ENCODE results near the gene TSKU. TPM values are rescaled to one million over a fixed set of nuclear protein-coding genes. Genes with fewer than 3 reads are reported as not detected.

Gene TSKU
- total and polyA plus RNA-seq, 9 of the 15 experiments (the other 6 are each of a cell fraction or from before 2014, with no cell fraction given) = 0.60 to 11.9 (median 8.4) TPM

GRCh38 chr11:76747153-76747914 lies 35.8 kb upstream of the TSKU start (continued):
- TF ChIP-seq ARID4B (CRISPR knock-in tag; IDR thresholded peaks at IDR 0.05) = no peak
- no peak for TF ChIP-seq NBN (IDR thresholded peaks at IDR 0.05; ENCODE audit: low read depth)
- no peak for TF ChIP-seq ZBTB26 (CRISPR knock-in tag; IDR thresholded peaks at IDR 0.05)
- no peak for TF ChIP-seq GMEB1 (CRISPR knock-in tag; IDR thresholded peaks at IDR 0.05)
- TF ChIP-seq KLF1 (tag; IDR thresholded peaks at IDR 0.05) = no peak
- 0 out of 2 replicates have a peak, but pooled peaks have one; percentile 24 for TF ChIP-seq DPF2 (IDR thresholded peaks at IDR 0.05)
- TF ChIP-seq, protein P1, sequence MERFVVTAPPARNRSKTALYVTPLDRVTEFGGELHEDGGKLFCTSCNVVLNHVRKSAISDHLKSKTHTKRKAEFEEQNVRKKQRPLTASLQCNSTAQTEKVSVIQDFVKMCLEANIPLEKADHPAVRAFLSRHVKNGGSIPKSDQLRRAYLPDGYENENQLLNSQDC (CRISPR knock-in tag; IDR thresholded peaks at IDR 0.05) = no peak
- no peak for TF ChIP-seq FOXP1 (CRISPR knock-in tag; IDR thresholded peaks at IDR 0.05)
- no peak for TF ChIP-seq PHTF2 (CRISPR knock-in tag; IDR thresholded peaks at IDR 0.05)
- no peak; the same call in 1 of the 2 replicates for TF ChIP-seq MTA3 (IDR thresholded peaks at IDR 0.05; ENCODE audit: borderline replicate concordance)
- no peak for TF ChIP-seq NFE2 (IDR thresholded peaks at IDR 0.05; ENCODE audit: low read depth)
- TF ChIP-seq FOXA3 (CRISPR knock-in tag; conservative IDR thresholded peaks at IDR 0.05 in 1 of 2, IDR thresholded peaks at IDR 0.05 in 1 of 2) = no peak
- no peak for TF ChIP-seq PKNOX1 (IDR thresholded peaks at IDR 0.05)
- TF ChIP-seq TAF1 (IDR thresholded peaks at IDR 0.05; ENCODE audit: control insufficient read depth, extremely low read depth, insufficient read depth, low read length, severe bottlenecking) = no peak
- TF ChIP-seq MNT (conservative IDR thresholded peaks at IDR 0.05) = peak; percentile 54 to 68; a peak in 3 of 4 replicates
- no peak for TF ChIP-seq HMG20A (CRISPR knock-in tag; conservative IDR thresholded peaks at IDR 0.05)
- TF ChIP-seq ZNF175 (CRISPR knock-in tag; IDR thresholded peaks at IDR 0.05; ENCODE audit: low read depth) = no peak

Measured in K562 (cell line).